HG03159 (cell line): ENCODE results near the gene SIPA1.

Experiments used
- ATAC-seq: cut with Tn5 transposase; IDR thresholded peaks from one replicate; pipeline ENCODE4 v1.9.1; 2021; ENCODE audit warnings: mild to moderate bottlenecking, moderate library complexity; ENCODE audit not compliant: unreplicated experiment

SIPA1 gene

DNA sequence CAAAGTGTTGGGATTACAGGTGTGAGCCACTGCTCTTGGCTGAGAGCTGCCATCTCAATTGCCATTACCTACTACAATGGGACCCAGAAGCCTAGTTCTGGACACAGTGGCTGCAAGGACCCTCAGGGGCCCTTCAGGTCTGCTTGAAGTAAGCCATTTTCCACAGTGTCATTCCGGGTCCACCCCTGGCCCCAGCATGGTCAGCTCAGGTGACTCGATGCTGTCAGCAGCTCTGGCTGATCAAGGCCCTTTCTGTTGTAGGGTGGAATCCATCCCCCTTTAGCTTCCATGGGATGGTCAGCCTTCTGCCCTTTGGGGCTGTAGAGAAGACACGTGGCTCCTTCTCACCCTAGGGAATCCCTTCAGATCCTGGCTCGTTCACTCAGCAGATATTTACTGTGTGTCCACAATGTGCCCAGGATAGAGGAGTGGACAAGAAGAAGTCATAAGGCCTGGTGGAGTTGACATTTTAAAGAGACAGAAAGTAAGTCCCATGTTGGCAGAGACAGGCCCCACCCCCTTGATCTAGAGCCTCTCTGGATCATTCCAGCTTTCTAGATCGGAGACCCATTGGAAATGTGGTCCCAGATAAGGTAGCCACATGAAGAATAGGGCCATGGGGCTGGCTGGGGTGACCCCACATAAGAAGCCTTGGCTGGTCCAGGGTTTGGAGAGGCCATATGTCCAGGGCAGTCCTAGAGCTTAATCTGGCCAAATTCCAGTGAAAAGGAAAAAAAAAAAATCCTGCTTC lies 59.1 kb downstream of the SIPA1 start:
- no peak for ATAC-seq

DNA sequence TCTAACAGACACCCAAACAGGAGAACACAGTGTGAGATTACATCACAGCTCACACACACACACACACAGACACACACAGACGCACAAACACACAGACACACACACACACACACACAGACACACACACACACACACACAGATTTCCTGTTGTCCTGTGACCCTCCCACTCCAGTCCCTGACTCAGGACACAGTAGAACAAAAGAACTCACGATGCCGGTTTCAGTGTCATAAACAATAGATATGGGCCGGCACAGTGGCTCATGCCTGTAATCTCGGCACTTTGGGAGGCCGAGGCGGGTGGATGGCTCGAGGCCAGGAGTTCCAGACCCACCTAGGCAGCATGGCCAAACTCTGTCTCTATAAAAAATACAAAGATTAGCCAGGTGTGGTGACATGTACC lies 60.3 kb downstream of the SIPA1 start:
- no peak for ATAC-seq

DNA sequence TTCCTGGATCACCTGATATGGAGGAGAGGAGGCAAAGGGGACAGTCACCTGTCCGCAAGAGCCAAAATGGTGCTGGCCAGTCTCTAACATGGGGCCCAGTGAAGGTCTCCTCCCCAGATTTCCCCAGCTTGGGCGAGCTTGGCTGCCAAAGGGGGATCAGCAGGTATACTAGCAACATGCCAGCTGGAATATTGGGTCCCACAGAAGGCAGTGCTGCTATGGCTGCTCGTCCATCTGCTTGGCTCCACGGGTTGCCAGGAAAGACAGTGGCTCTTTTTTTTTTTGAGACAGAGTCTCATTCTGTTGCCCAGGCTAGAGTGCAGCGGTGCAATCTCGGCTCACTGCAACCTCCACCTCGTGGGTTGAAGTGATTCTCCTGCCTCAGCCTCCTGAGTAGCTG lies 61.4 kb downstream of the SIPA1 start:
- ATAC-seq = no peak

DNA sequence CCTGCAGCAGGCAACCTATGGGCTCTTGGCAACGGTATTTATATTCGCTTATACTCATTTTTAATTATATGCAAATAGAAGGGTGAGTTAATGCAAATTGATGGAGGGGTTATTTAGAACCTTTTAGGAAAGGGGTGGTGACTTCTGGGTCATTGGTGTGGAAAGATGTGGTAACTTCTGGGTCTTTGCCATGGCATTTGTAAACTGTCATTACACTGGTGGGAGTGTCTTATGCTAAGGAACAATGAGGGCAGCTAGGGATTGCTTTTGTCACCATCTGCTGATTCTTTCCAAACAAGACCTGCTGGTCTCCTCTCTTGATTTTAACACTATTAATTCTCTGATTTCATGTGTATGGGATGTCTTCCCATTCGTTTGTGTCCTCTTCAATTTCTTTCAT lies 62.5 kb downstream of the SIPA1 start:
- ATAC-seq = no peak
